ENCODE results near the gene ARAP1.

Gene ARAP1

GRCh38 chr11:72662036-72662435, 90.2 kb downstream of the ARAP1 start:
- no peak for DNase-seq (ENCODE audit: low read depth)

DNA sequence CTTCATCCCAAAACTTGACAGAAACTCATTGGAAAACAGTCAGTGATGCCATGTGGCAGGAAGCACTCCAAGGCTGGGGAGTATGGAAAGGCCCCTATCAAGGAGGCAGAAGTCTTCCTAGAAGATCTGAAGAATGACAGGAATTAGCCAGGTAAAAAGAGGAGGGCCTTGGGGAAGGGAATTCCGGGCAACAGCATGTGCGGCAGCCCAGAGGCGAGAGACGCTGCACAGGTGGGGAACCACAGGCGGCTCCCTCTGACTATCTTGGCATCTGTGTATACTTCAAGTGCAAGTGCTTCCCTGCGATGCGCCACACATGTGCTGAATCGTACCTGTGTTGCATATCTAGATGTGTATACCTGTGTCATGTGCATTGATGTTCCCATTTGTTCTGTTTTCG, 90.7 kb downstream of the ARAP1 start:
- DNase-seq (ENCODE audit: low read depth) = no peak

DNA sequence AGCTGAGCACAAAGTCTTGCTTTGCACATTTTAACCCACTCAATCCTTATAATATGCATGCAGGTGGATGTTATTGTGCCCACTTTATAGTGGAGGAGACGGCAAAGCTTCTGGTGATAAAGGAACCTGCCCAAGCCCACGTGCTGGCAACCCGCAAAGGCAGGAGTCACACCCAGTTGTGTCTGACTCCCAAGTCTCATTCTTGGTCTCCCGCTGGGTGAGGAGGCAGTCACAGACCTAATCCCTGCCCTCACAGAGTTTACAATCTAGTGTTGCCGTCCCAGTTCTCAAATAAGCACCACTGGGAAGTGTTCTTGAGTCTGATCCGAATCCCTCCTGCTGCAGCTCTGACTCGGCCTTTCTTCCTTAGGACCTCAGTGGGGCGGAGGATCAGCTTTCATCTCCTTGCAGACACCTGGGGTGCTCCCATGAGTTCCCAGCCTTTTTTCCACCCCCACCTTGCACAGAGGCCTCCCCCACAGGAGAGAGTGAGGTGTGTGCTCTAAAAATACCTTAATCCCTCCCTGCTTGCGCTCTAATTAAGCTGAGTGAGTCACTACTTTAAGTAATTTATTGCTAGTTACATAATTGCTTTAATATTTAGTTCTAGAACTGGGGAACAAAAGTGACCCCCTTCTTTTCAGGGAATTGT, 93.1 kb downstream of the ARAP1 start:
- no peak for DNase-seq (ENCODE audit: low read depth)

DNA sequence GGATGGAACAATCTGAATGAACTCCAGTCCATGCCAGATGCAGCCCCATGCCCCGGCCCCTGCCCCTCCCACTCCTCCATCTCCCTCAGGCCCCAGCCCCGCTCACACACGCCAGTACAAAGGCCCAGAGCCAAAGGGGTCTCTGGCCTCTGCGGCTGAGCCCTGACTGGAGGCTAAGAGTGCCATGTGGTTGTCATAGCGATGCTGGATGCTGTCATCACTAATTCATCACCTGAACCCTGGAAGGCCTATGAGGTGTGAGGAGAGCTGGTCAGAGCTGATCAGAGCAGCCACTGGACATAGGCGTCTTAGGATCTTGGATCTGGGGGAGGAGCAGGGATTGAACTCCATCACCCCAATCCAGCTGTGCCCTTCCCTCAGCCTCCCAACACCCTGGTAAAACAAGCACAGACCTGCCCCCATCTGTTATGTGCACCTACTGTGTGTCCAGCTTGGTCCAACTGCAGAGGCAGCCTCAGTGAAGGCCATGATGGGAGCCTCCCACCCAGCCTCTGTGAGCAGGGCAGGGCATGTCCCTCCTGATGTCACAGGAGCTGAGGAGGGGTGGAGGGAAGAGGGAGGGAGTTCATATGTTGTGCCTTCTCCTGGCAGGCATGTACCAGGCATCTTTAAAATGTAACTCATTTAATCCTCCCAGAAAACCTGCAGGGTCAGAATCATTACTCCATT, 94.7 kb downstream of the ARAP1 start:
- no peak for DNase-seq (ENCODE audit: low read depth)

- no peak for DNase-seq (ENCODE audit: low read depth)
Observed at GRCh38 chr11:72655896-72656464, 96.2 kb downstream of the ARAP1 start.

DNA sequence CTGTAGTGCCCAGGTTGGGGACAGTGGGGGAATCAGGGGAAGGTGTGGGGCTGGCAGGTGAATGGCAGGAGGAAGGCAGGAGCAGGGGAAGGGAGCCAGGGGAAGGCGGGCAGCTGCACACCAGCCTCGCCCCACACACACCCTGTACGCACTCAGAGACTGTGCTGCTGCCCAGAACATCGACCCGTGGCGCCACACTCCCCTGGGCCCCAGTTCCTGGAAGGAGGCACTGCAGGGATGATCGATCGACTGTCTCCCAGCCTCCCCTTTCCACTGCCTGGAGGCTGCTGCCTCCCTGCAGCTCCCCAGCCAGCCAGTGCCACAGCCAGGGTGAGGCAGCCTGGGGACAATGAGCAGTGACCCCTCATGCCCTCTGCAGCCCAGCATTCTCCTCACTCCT, 97.2 kb downstream of the ARAP1 start:
- DNase-seq (ENCODE audit: low read depth) = no peak

DNA sequence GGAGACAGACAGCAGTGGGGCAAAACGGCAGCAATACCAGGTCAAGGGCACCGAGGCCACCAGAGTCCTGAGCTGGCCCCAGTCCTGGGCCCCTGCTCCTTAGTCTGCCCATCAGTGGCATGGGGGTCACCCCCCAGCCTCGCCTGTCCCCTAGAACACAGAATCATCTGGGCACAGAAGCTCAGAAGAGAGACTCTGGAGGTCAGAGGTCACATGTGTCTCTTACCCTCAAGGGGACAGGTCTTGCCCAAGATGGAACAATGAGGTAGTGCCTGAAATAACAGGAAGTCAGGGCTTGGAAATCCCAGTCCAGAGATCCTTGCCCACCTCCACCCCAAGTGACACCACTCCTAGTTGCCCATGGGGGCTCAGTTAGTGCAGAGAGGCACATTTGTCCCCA, 98.6 kb downstream of the ARAP1 start:
- no peak for DNase-seq (ENCODE audit: low read depth)

GRCh38 chr11:72652873-72653630, 99.2 kb downstream of the ARAP1 start:
- no peak for DNase-seq (ENCODE audit: low read depth)

DNA sequence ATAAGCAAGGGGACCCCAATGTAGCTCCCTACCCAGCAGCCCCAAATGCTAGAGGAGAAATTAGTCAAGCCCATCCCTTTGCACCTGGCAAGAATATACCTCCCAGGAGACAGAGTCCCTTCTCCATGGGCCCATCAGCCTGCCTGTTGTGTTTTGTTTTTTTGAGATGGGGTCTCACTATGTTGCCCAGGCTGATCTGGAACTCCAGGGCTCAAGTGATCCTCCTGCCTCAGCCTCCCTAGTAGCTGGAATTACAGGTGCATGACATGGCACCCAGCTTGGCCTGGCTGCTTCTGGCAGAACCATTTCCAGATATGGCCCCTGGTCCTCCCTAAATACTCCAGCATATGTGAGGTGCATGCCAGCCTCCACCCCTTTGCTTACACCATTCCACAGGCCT, 100.1 kb downstream of the ARAP1 start:
- DNase-seq (ENCODE audit: low read depth) = no peak

DNA sequence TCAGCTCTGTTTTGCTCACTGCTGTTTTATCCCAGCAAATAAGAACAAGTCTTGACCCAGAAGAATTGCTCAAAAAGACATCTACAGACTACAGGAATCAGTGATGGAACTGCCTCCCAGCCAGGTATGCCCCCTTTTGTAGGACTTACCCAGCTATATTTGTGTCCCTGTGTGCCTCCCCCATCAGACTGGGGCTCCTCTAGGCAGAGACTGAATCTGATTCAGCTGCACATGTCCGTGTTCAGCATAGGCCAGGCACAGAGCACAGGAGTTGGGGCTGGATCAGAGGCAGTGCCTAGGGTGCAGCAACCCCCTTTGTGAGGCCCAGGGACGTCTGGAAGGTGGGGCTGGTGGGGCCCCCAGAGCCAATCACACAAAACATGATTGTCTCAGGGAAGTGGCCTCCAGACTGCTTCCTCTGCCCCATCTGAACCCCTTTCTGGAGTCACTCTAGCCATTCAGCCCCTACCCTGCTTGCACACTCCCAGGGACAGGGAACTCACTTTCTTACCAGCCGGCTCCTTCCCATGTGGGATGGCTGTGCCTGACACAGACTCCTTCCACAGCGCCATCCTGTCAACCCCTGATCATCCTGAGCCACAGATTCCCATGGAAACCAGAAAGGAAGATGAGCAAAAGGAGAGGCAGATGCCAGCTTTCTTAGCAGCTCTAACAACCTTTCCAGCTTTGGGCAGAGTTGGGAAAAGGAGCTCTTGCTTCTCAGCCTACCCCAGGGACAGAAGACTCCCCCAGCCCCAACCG, 102.8 kb downstream of the ARAP1 start:
- no peak for DNase-seq (ENCODE audit: low read depth)

- no peak for DNase-seq (ENCODE audit: low read depth)
Observed at GRCh38 chr11:72648384-72649136, 103.6 kb downstream of the ARAP1 start.

DNA sequence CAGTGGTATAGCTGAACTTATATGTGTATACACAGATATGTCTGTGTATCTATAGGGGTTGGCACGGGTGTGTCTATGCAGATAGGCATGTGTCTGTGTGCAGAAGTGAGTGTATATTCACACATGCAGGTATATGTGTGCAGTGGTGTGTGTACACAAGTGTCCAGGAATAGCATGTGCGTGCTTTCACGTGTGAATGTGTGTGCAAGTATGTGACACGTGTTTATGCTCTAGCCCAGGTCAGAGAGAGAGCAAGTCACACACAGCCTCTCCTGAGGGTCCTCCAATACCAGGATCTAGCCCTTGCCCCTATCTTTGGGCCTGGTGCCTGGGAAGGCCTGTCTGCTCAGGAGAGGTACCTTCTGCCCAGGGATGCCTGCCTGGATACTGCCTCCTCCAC, 104.3 kb downstream of the ARAP1 start:
- DNase-seq (ENCODE audit: low read depth) = no peak

GRCh38 chr11:72646472-72646871, 105.7 kb downstream of the ARAP1 start:
- no peak for DNase-seq (ENCODE audit: low read depth)

DNA sequence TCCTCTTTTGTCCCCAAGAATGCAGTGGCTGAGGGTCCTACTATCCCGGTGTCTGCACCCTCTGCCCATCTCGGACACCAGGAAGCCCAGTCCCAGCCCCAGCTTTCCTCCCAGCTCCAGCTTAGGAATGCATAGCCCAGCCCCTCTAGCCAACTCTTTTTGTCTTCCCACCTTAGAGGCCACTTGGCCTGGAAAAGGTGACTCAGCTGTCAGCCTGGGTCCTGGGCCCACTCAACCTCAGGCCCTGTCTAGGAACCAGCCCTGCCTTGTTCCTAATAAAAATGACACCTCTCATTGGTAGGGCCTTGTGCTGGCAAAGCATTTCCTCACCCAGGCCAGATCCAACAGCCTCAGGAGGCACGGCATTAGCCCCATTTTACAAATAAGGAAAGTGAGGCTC, 106.2 kb downstream of the ARAP1 start:
- DNase-seq (ENCODE audit: low read depth) = no peak

GRCh38 chr11:72643547-72643946, 108.7 kb downstream of the ARAP1 start:
- no peak for DNase-seq (ENCODE audit: low read depth)

GRCh38 chr11:72642884-72643522, 109.2 kb downstream of the ARAP1 start:
- DNase-seq (ENCODE audit: low read depth) = peak; percentile 40

DNA sequence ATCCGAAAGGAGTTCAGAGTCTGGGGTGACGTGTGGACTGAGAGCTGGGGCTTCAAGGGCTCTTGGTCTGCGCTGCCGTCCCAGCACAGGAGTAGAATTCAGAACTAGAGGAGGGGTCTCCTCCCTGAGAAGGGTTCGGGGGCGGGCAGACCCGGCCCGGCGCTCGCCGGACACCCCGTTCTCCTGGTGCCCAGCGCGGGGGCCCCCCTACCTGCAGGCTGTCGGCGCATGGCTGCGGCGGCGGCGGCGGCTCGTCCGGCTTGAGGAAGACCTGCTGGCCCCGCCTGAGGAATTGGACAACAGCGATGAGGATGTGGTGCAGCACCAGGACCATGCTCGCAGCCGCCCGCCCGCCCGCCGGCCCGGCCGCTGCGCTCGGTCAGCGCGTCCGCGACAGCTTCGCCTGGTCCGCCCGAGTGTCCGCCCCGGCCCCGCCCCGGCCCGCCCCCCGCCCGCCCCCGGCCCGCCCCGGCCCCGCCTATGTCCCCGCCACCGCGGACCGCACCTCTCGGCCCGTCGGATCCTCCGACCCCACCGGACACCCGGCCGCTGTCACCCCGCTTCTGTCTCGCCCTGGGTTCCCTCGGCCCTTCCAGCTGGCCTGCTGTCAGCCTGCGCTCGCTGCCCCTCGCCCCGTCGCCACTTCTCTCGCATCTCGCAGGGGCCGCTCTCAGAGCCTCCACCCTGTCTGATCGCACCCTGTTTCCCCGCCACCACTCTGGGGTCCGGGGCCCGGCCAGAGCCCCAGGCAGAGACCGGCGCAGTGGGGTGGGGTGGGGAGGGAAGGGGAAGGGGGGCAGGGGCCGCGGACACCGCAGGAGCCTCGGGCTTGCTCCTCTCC, 109.9 kb downstream of the ARAP1 start:
- no peak for DNase-seq (ENCODE audit: low read depth)

DNA sequence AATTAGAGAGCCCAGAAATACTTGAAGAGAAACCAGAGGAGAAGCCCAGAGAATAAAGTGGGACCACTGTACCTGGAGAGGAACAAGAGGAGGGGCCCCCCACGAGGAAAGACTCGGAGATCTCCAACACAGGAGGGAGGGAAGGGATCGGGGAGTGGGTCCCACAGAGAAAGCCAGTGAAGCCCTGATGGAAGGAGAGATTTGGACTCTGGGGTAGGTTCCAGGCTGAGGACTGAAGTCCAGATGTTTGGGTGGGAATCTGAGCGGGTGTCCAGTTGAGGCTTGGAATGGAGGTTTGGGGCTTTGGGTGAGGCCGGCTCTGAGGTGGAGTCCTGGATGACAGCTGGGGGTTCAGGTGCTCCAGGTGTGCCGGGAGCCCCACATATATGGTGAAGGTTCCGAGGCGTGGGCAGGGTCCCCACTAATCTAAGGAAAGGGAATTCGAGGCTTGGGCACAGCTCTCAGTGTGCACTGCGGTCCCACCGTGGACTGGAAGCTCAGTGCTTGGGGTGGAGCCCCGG, 110.6 kb downstream of the ARAP1 start:
- DNase-seq (ENCODE audit: low read depth) = no peak

DNA sequence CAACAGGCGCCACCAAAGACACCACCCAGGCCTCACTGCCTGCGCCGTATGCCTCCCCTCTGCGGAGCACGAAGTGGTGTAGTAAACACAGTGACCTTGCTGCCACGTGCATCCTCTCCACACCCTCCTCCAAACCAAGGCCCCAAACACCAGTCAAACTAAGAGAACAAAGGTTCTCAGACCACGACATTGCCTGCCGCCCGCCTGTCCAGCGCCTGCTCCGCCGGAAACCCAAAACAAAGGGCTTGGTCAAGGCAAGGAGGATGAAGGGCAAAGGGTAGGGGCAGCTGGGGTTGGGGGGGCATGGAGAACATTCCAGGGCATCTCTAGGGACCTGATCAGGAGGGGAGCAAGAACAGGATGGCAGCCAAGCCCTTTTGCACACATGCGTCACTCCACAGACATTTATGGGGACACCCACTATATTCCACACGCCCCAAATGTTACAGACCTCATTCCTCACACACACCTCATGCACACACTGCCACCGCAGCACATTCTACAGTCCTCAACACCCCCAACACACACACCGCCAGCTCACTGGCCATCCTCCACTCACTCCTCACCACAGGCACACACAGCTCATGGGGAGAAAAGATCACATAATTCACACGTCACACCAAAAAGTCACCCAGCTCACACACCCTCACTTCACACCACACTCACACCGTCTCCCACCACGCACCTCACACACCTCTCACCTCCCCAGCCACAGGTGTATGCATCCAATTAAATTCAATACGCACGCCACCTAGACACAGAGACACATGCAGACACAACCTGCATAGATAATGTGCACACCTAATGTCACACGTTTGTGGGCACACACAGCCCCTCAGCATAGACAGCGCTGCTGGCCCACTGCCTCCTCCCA, 112.5 kb downstream of the ARAP1 start:
- DNase-seq (ENCODE audit: low read depth) = no peak

All from activated gamma-delta T cell treated with anti-CD3 and anti-CD28 coated beads, Interleukin-2, amount 50 U/mL, for 16 hours (primary cell).